HCT116 (cell line): ENCODE measurements around the gene PCDHB13. TPM values are rescaled to one million over a fixed set of nuclear protein-coding genes. Genes with fewer than 3 reads are reported as not detected.

Experiments used
- ATAC-seq: fragments of 200-7000 bp; cut with Tn5 transposase; 2 replicates; pipeline ENCODE4 v1.9.1; 2020; ENCODE audit warnings: mild to moderate bottlenecking, moderate library complexity
- BruUV-seq: library from RNA; stranded (reverse); fragments of 400-500 nt; replicated peaks from 2 replicates; lab custom pipeline; 2021; lab: Mats Ljungman, UMichigan
- CTCF ChIA-PET: fragments of 300-600 bp; sonication (Branson Sonifier 250); formaldehyde crosslinking; loops from one replicate; lab custom pipeline; 2021; ENCODE audit warnings: antibody characterized with exemption; lab: Charles Lee
- POLR2A ChIA-PET: fragments of 300-600, 350-600 bp; sonication (Branson Sonifier 250); formaldehyde crosslinking; loops from one replicate; lab custom pipeline; 2021; ENCODE audit warnings: antibody characterized with exemption; lab: Charles Lee
- RAD21 ChIA-PET, 2 experiments: fragments of 300-600 bp; sonication (Branson Sonifier 250); formaldehyde crosslinking; loops; one replicate each; lab custom pipeline; 2023; ENCODE audit warnings: low total read pairs in 2 of 2; ENCODE audit not compliant: uncharacterized antibody in 2 of 2, unreplicated experiment in 2 of 2, low non-redundant PET in 1 of 2; lab: Charles Lee
- DNase-seq: peaks from one replicate; pipeline ENCODE4 v3.0.0-alpha.2; 2010; ENCODE audit warnings: low read depth, low spot score
- H2AFZ ChIP-seq: fragments of 200-600 bp; shearing (Covaris generic), sonication (generic); 2 replicates; pipeline ENCODE4 v1.6.1; 2017; ENCODE audit warnings: low read depth, mixed run types, mixed read lengths, antibody characterized with exemption, low read length; ENCODE audit not compliant: poor library complexity, severe bottlenecking
- H3K27ac ChIP-seq: 2 replicates; pipeline ENCODE4 v1.5.1; 2012; ENCODE audit warnings: low read depth, low read length
- H3K27me3 ChIP-seq: fragments of 200-600 bp; sonication (generic); 2 replicates; pipeline ENCODE4 v1.6.1; 2016; ENCODE audit warnings: mixed run types, low read length, mixed read lengths; ENCODE audit not compliant: insufficient read depth
- H3K36me3 ChIP-seq, 2 experiments: fragments of 200-500 bp in 1 of 2; fragments of 200-600 bp in 1 of 2; sonication (Bioruptor generic) in 1 of 2; sonication (generic) in 1 of 2; 2 replicates each; pipeline versions ENCODE4 v1.5.1 to v1.6.1; 2014 to 2016; ENCODE audit warnings: low read length in 2 of 2, inconsistent platforms in 1 of 2, mixed read lengths in 1 of 2, mixed run types in 1 of 2; ENCODE audit not compliant: insufficient read depth in 2 of 2, control insufficient read depth in 1 of 2
- H3K4me1 ChIP-seq, 2 experiments: fragments of 200-600 bp in 1 of 2; sonication (generic) in 1 of 2; 2 replicates each; pipeline versions ENCODE4 v1.5.1 to v1.6.1; 2012 to 2017; ENCODE audit warnings: low read length in 2 of 2, inconsistent platforms in 1 of 2, mild to moderate bottlenecking in 1 of 2, mixed read lengths in 1 of 2, mixed run types in 1 of 2, moderate library complexity in 1 of 2; ENCODE audit not compliant: insufficient read depth in 2 of 2, control insufficient read depth in 1 of 2
- H3K4me2 ChIP-seq: fragments of 200-600 bp; sonication (generic); 2 replicates; pipeline ENCODE4 v1.6.1; 2017; ENCODE audit warnings: mixed run types, low read length, mixed read lengths
- H3K4me3 ChIP-seq, 2 experiments: fragments of 200-600 bp in 1 of 2; sonication (generic) in 1 of 2; replicated peaks in 1 of 2; 2 replicates each; pipeline ENCODE4 v1.5.1; 2011 to 2016; ENCODE audit warnings: low read length in 2 of 2, control low read depth in 1 of 2, low read depth in 1 of 2, mild to moderate bottlenecking in 1 of 2, mixed read lengths in 1 of 2, mixed run types in 1 of 2
- H3K79me2 ChIP-seq: fragments of 200-600 bp; sonication (generic); 2 replicates; pipeline ENCODE4 v1.6.1; 2017; ENCODE audit warnings: mild to moderate bottlenecking, mixed run types, low read length, moderate library complexity, mixed read lengths; ENCODE audit not compliant: insufficient read depth
- H3K9ac ChIP-seq: fragments of 200-600 bp; sonication (generic); 2 replicates; pipeline ENCODE4 v1.6.1; 2016; ENCODE audit warnings: low read length, mixed read lengths
- H3K9me2 ChIP-seq: fragments of 200-600 bp; sonication (generic), shearing (Covaris generic); 2 replicates; pipeline ENCODE4 v1.6.1; 2017; ENCODE audit warnings: mixed run types, mild to moderate bottlenecking, moderate library complexity; ENCODE audit not compliant: insufficient read depth
- H3K9me3 ChIP-seq, 2 experiments: fragments of 200-500 bp in 1 of 2; fragments of 200-600 bp in 1 of 2; sonication (Bioruptor generic) in 1 of 2; sonication (generic) in 1 of 2; 2 replicates each; pipeline ENCODE4 v1.6.1; 2014 to 2017; ENCODE audit warnings: low read length in 2 of 2, mixed read lengths in 2 of 2, inconsistent platforms in 1 of 2, low read depth in 1 of 2, mild to moderate bottlenecking in 1 of 2, mixed run types in 1 of 2, moderate library complexity in 1 of 2; ENCODE audit not compliant: control insufficient read depth in 1 of 2, insufficient read depth in 1 of 2
- H4K20me1 ChIP-seq: fragments of 200-600 bp; sonication (generic), shearing (Covaris generic); 2 replicates; pipeline ENCODE4 v1.6.1; 2017; ENCODE audit warnings: mixed run types, mild to moderate bottlenecking, moderate library complexity; ENCODE audit not compliant: insufficient read depth
- ATF3 ChIP-seq: IDR thresholded peaks from 2 replicates; pipeline ENCODE4 v1.6.1; 2012
- CTCF ChIP-seq, 3 experiments: fragments of 200-600 bp in 1 of 3; sonication (generic) in 1 of 3; IDR thresholded peaks in 2 of 3; conservative IDR thresholded peaks in 1 of 3; 2 replicates each; pipeline ENCODE4 v1.5.1; 2012 to 2017; ENCODE audit warnings: low read depth in 2 of 3, low read length in 2 of 3, antibody characterized with exemption in 1 of 3, borderline replicate concordance in 1 of 3, control low read depth in 1 of 3, mild to moderate bottlenecking in 1 of 3, mixed read lengths in 1 of 3, mixed run types in 1 of 3, moderate library complexity in 1 of 3; ENCODE audit not compliant: insufficient read depth in 1 of 3
- ELF1 ChIP-seq: IDR thresholded peaks from 2 replicates; pipeline ENCODE4 v1.6.1; 2012; ENCODE audit warnings: low read depth, borderline replicate concordance
- EZH2phosphoT487 ChIP-seq: fragments of 200-600 bp; IDR thresholded peaks from 2 replicates; pipeline ENCODE4 v1.6.1; 2018; ENCODE audit warnings: antibody characterized with exemption, borderline replicate concordance
- JUND ChIP-seq: IDR thresholded peaks from 2 replicates; pipeline ENCODE4 v1.6.1; 2012
- MAX ChIP-seq: IDR thresholded peaks from 2 replicates; pipeline ENCODE4 v1.6.1; 2012
- RAD21 ChIP-seq: IDR thresholded peaks from 2 replicates; pipeline ENCODE4 v1.6.1; 2012; ENCODE audit warnings: low read depth, mild to moderate bottlenecking
- REST ChIP-seq: IDR thresholded peaks from 2 replicates; pipeline ENCODE4 v1.6.1; 2012; ENCODE audit warnings: low read depth
- SIN3A ChIP-seq: IDR thresholded peaks from 2 replicates; pipeline ENCODE4 v1.6.1; 2012; ENCODE audit warnings: low read depth
- SP1 ChIP-seq: IDR thresholded peaks from 2 replicates; pipeline ENCODE4 v1.6.1; 2012; ENCODE audit warnings: low read depth
- SRF ChIP-seq: IDR thresholded peaks from 2 replicates; pipeline ENCODE4 v1.6.1; 2012; ENCODE audit warnings: low read depth
- YY1 ChIP-seq: IDR thresholded peaks from 2 replicates; pipeline ENCODE4 v1.6.1; 2011; ENCODE audit warnings: low read length, low read depth, moderate library complexity, mild to moderate bottlenecking; ENCODE audit not compliant: insufficient replicate concordance; ENCODE audit errors: extremely low read depth
- ZBTB33 ChIP-seq: IDR thresholded peaks from 2 replicates; pipeline ENCODE4 v1.6.1; 2011; ENCODE audit warnings: mild to moderate bottlenecking, low read length, moderate library complexity; ENCODE audit not compliant: insufficient replicate concordance; ENCODE audit errors: extremely low read depth
- ZNF274 ChIP-seq: fragments of 200-500 bp; sonication (Bioruptor generic); IDR thresholded peaks from 2 replicates; pipeline ENCODE4 v1.6.1; 2014; ENCODE audit warnings: mild to moderate bottlenecking, low read depth, low read length, inconsistent platforms
- intact Hi-C: fragments of 100-400 bp; cut with micrococcal nuclease; formaldehyde crosslinking; loops from 2 replicates; pipeline ENCODE4 v1.10.0; 2022
- total RNA-seq: library from RNA; stranded (reverse); gene quantifications from one replicate; pipeline ENCODE4 v1.2.1, GENCODE V29; 2021; ENCODE audit not compliant: unreplicated experiment

PCDHB13 gene
- total RNA-seq, 1 experiment from 2014 or later: 0.22 TPM

- CTCF ChIA-PET: no interaction called here
- POLR2A ChIA-PET: no interaction called here
- no TSS peak for BruUV-seq
These were observed 33.4 kb upstream of the PCDHB13 start for GRCh38 chr5:141180313-141180712.

More at GRCh38 chr5:141180313-141180712, 33.4 kb upstream of the PCDHB13 start:
- Histone ChIP-seq H4K20me1 (no peaks in the 10 kb centered on the region), H3K9me3 (peaks cover 0 to 10% of the 10 kb centered on the region in 2 experiments; a peak in 2 of 4 replicates), H3K4me1 (no peaks in the 10 kb centered on the region), H3K36me3 (no peaks in the 10 kb centered on the region), H3K4me2 (no peak overlapping the region), H3K79me2 (no peaks in the 10 kb centered on the region), H2AFZ (no peak overlapping the region), H3K27ac (no peak overlapping the region), H3K9me2 (no peaks in the 10 kb centered on the region), H3K27me3 (no peaks in the 10 kb centered on the region), H3K9ac (no peak overlapping the region), H3K4me3 (no peak overlapping the region)
- intact Hi-C loops: no loop called here
- DNase-seq (no peak), ATAC-seq (no peak)
- RAD21 ChIA-PET: no interaction called here
- TF ChIP-seq YY1: no peak
- TF ChIP-seq SIN3A: no peak
- no peak for TF ChIP-seq REST
- TF ChIP-seq JUND: no peak
- TF ChIP-seq EZH2phosphoT487: no peak
- no peak for TF ChIP-seq ZNF274
- no peak for TF ChIP-seq MAX
- TF ChIP-seq ATF3: no peak
- TF ChIP-seq SP1: no peak
- TF ChIP-seq CTCF (IDR thresholded peaks at IDR 0.05 in 2 of 3, conservative IDR thresholded peaks at IDR 0.05 in 1 of 3; ENCODE audit: borderline replicate concordance in 1 of 3, insufficient read depth in 1 of 3, low read depth in 2 of 3, low read length in 2 of 3): no peak
- TF ChIP-seq ELF1: no peak
- no peak for TF ChIP-seq ZBTB33
- TF ChIP-seq RAD21: no peak
- TF ChIP-seq SRF: no peak
